ENCODE results near the gene LHPP.

DNA sequence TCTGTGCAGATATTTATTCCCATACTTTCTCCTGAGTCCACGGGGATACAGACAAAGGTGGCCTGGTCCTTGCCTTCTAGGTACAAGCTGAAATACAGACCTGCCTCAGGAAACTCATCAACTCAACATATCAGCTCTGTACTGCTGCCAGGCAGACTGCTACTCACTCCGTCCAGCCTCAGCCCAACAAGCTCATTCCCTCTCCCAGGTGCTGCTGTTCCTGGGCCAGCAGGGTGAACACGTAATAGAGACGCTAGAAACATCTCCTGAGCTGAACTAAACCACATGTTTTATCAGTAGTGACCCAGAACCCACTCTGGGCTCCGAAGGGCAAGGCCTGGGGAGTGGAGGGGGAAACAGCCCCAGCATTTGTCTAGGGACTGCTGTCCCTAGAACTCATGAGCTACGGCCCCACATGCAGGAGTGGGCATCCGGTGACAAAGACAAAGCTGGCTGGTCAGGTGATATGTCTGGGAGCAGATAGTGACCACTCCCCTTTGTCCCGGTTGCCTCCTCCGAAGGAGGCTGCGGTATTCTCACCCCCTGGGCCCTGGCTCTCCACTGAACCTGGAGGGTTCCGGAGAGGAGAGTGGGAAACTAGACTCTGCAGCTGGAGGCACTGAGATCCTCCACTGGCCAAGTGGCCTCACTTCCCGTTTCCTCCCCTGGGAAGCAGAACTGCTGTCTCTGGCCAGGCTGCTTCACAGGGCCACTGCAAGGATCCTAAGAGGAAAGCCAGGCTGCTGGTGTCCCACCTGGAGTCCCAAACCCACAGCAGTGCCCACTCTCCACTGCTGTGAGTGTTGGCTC lies 166.4 kb downstream of the LHPP start:
- TF ChIP-seq, protein P1, sequence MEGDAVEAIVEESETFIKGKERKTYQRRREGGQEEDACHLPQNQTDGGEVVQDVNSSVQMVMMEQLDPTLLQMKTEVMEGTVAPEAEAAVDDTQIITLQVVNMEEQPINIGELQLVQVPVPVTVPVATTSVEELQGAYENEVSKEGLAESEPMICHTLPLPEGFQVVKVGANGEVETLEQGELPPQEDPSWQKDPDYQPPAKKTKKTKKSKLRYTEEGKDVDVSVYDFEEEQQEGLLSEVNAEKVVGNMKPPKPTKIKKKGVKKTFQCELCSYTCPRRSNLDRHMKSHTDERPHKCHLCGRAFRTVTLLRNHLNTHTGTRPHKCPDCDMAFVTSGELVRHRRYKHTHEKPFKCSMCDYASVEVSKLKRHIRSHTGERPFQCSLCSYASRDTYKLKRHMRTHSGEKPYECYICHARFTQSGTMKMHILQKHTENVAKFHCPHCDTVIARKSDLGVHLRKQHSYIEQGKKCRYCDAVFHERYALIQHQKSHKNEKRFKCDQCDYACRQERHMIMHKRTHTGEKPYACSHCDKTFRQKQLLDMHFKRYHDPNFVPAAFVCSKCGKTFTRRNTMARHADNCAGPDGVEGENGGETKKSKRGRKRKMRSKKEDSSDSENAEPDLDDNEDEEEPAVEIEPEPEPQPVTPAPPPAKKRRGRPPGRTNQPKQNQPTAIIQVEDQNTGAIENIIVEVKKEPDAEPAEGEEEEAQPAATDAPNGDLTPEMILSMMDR (IDR thresholded peaks at IDR 0.05), result no peak
- no peak for TF ChIP-seq POLR2A (IDR thresholded peaks at IDR 0.05)

Data from heart left ventricle (tissue), 13 donors.